Measurements from ENCODE around the gene TTC5. TPM values are rescaled to one million over a fixed set of nuclear protein-coding genes. Genes with fewer than 3 reads are reported as not detected.

The TTC5 gene
- total and polyA plus RNA-seq, 2 donors (not counting 3 experiments of a cell fraction or from before 2014, with no cell fraction given) = 10.9 to 22.9 TPM

DNA sequence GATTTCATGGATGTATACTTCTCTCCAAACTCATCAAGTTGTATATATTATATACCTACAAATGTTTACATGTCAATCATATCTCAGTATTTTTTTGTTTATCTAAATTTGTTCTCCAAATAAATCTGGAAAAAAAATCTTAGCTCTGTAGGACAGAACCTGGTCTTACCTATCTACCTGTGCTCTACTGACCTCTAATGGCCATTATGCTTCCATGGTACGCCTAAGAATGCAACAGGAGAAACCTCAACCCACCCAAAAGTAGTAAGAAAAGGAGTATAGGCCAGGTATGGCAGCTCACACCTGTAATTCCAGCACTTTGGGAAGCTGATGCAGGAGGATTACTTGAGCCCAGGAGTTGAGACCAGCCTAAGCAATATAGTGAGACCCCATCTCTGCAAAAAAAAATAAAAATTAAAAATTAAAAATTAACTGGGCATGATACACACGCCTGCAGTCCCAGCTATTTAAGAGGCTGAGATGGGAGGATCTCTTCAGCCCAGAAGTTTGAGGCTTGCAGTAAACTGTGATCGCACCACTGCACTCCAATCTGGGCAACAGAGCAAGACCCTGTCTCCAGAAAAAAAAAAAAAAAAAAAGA, 58.0 kb downstream of the TTC5 start:
- no peak overlapping the region for H2AFZ ChIP-seq (ENCODE audit: low read depth, low read length)
- no peak for FAIRE-seq
- no peak overlapping the region for H3K4me3 ChIP-seq (replicated peaks in 1 of 3; ENCODE audit: insufficient read depth in 1 of 3, low read depth in 1 of 3, low read length in 3 of 3)
- no peak overlapping the region for H3K4me2 ChIP-seq (ENCODE audit: insufficient read depth, low read length)
- POLR2A ChIA-PET = no interaction called here
- peaks cover 2% of the 10 kb centered on the region for H3K9me3 ChIP-seq (replicated peaks; ENCODE audit: control insufficient read depth, insufficient read depth, low read length)
- CTCF ChIA-PET = no interaction called here
- intact Hi-C loops (cut with micrococcal nuclease) (no loop called here), dilution Hi-C loops (cut with MboI; ENCODE audit: extremely low pct_ligation_motif_present, low sequenced_read_pairs) (no loop called here)
- no TSS peak for BruUV-seq (replicated peaks)
- H3K79me2 ChIP-seq (ENCODE audit: control insufficient read depth, insufficient read depth, low read length) = no peaks in the 10 kb centered on the region
- no peak overlapping the region for H3K9ac ChIP-seq (replicated peaks; ENCODE audit: extremely low read depth, insufficient read depth, low read length)
- DNase-seq (ENCODE audit: low read depth, low spot score) = no peak
- H3K9me1 ChIP-seq (replicated peaks; ENCODE audit: control insufficient read depth, extremely low read depth, insufficient read depth, low read length) = no peaks in the 10 kb centered on the region
- H3K27ac ChIP-seq (ENCODE audit: insufficient read depth, low read depth, low read length) = no peak overlapping the region
- no peaks in the 10 kb centered on the region for H3K4me1 ChIP-seq (ENCODE audit: control insufficient read depth, extremely low read depth, insufficient read depth, low read length)
- no peaks in the 10 kb centered on the region for H4K20me1 ChIP-seq (replicated peaks; ENCODE audit: control insufficient read depth, extremely low read depth, insufficient read depth, low read length)
- TF ChIP-seq FOS (IDR thresholded peaks at IDR 0.05; ENCODE audit: borderline replicate concordance, insufficient read depth, low read length) = no peak
- TF ChIP-seq, protein P1, sequence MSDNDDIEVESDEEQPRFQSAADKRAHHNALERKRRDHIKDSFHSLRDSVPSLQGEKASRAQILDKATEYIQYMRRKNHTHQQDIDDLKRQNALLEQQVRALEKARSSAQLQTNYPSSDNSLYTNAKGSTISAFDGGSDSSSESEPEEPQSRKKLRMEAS (IDR thresholded peaks at IDR 0.05; ENCODE audit: insufficient read depth, insufficient read length) = no peak
- no peak for TF ChIP-seq POLR2A (IDR thresholded peaks at IDR 0.05; ENCODE audit: low read depth, low read length)
- no peak for TF ChIP-seq POLR2AphosphoS5 (IDR thresholded peaks at IDR 0.05; ENCODE audit: insufficient read depth, low read depth, low read length)
- no peak for TF ChIP-seq MYC (IDR thresholded peaks at IDR 0.05; ENCODE audit: low read depth, low read length)
- TF ChIP-seq JUN (IDR thresholded peaks at IDR 0.05; ENCODE audit: borderline replicate concordance, insufficient read depth, insufficient read length, low read depth) = no peak
- TF ChIP-seq EZH2 (IDR thresholded peaks at IDR 0.05; ENCODE audit: borderline replicate concordance, low read depth, low read length, severe bottlenecking) = no peak
- TF ChIP-seq GATA2 (IDR thresholded peaks at IDR 0.05; ENCODE audit: insufficient read depth, insufficient read length, low read depth, low read length) = no peak
- TF ChIP-seq, protein P2, sequence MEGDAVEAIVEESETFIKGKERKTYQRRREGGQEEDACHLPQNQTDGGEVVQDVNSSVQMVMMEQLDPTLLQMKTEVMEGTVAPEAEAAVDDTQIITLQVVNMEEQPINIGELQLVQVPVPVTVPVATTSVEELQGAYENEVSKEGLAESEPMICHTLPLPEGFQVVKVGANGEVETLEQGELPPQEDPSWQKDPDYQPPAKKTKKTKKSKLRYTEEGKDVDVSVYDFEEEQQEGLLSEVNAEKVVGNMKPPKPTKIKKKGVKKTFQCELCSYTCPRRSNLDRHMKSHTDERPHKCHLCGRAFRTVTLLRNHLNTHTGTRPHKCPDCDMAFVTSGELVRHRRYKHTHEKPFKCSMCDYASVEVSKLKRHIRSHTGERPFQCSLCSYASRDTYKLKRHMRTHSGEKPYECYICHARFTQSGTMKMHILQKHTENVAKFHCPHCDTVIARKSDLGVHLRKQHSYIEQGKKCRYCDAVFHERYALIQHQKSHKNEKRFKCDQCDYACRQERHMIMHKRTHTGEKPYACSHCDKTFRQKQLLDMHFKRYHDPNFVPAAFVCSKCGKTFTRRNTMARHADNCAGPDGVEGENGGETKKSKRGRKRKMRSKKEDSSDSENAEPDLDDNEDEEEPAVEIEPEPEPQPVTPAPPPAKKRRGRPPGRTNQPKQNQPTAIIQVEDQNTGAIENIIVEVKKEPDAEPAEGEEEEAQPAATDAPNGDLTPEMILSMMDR (IDR thresholded peaks at IDR 0.05; ENCODE audit: extremely low read depth in 1 of 2, insufficient read depth in 1 of 2, low read depth in 1 of 2, low read length in 2 of 2) = no peak
- H3K27me3 ChIP-seq (ENCODE audit: control insufficient read depth in 2 of 2, insufficient read depth in 2 of 2, low read length in 2 of 2) = no peaks in the 10 kb centered on the region
- H3K36me3 ChIP-seq (ENCODE audit: control insufficient read depth in 2 of 2, extremely low read depth in 1 of 2, insufficient read depth in 2 of 2, low read length in 2 of 2) = no peaks in the 10 kb centered on the region

Small RNA genes lying within 50 kb of the gene (small RNA-seq; reads per million reads assigned to genes)
- gene SNORA79B (ENCODE audit: insufficient read depth, insufficient read length, low read depth, low replicate concordance) (0.88 reads per million), gene SNORD126 (ENCODE audit: insufficient read depth, insufficient read length, low read depth, low replicate concordance) (404 reads per million, percentile 99 among the genes with 10 or more reads in this experiment)

Other genes with a start within 250 kb of the TTC5 start
- gene OR4L1, start 245.9 kb downstream of the TTC5 start, total RNA-seq = not detected in 2 replicates
- not detected in 2 replicates for gene OR4L1, start 245.9 kb downstream of the TTC5 start, polyA plus RNA-seq
- gene OR4K17, start 195.2 kb downstream of the TTC5 start, total RNA-seq = not detected in 2 replicates
- not detected in 2 replicates for gene OR4K17, start 195.2 kb downstream of the TTC5 start, polyA plus RNA-seq
- gene OR4N5, start 167.1 kb downstream of the TTC5 start, total RNA-seq = not detected in 2 replicates
- not detected in 2 replicates for gene OR4N5, start 167.1 kb downstream of the TTC5 start, polyA plus RNA-seq
- not detected in 2 replicates for gene OR11G2, start 115.1 kb downstream of the TTC5 start, total RNA-seq
- not detected in 2 replicates for gene OR11G2, start 115.1 kb downstream of the TTC5 start, polyA plus RNA-seq
- gene OR11H6, start 82.2 kb downstream of the TTC5 start, total RNA-seq = not detected in 2 replicates
- gene OR11H6, start 82.2 kb downstream of the TTC5 start, polyA plus RNA-seq = not detected in 2 replicates
- not detected in 2 replicates for gene OR11H7, start 77.0 kb downstream of the TTC5 start, total RNA-seq
- gene OR11H7, start 77.0 kb downstream of the TTC5 start, polyA plus RNA-seq = not detected in 2 replicates
- not detected in 2 replicates for gene OR11H4, start 66.7 kb downstream of the TTC5 start, total RNA-seq
- gene OR11H4, start 66.7 kb downstream of the TTC5 start, polyA plus RNA-seq = not detected in 2 replicates
- 35.5 and 38.9 TPM in 2 replicates for gene CCNB1IP1, start 27.3 kb upstream of the TTC5 start, total RNA-seq
- gene CCNB1IP1, start 27.3 kb upstream of the TTC5 start, polyA plus RNA-seq = 31.0 and 32.7 TPM in 2 replicates
- 30.6 and 30.8 TPM in 2 replicates for gene PARP2, start 37.7 kb upstream of the TTC5 start, total RNA-seq
- 12.9 and 15.7 TPM in 2 replicates for gene PARP2, start 37.7 kb upstream of the TTC5 start, polyA plus RNA-seq
- 40.3 and 44.6 TPM in 2 replicates for gene TEP1, start 107.5 kb upstream of the TTC5 start, total RNA-seq
- 18.1 and 19.6 TPM in 2 replicates for gene TEP1, start 107.5 kb upstream of the TTC5 start, polyA plus RNA-seq
- 0.07 TPM in 1 of 2 replicates, not detected in the other for gene KLHL33, start 130.2 kb upstream of the TTC5 start, total RNA-seq
- gene KLHL33, start 130.2 kb upstream of the TTC5 start, polyA plus RNA-seq = not detected in 2 replicates
- 39.1 and 41.8 TPM in 2 replicates for gene OSGEP, start 148.9 kb upstream of the TTC5 start, total RNA-seq
- gene OSGEP, start 148.9 kb upstream of the TTC5 start, polyA plus RNA-seq = 84.5 and 100 TPM in 2 replicates
- 227 and 231 TPM in 2 replicates for gene APEX1, start 149.3 kb upstream of the TTC5 start, total RNA-seq
- gene APEX1, start 149.3 kb upstream of the TTC5 start, polyA plus RNA-seq = 304 and 387 TPM in 2 replicates
- gene PIP4P1, start 155.5 kb upstream of the TTC5 start, total RNA-seq = 28.6 and 33.6 TPM in 2 replicates
- 52.5 and 58.6 TPM in 2 replicates for gene PIP4P1, start 155.5 kb upstream of the TTC5 start, polyA plus RNA-seq
- gene PNP, start 163.5 kb upstream of the TTC5 start, total RNA-seq = 189 and 271 TPM in 2 replicates
- 232 and 245 TPM in 2 replicates for gene PNP, start 163.5 kb upstream of the TTC5 start, polyA plus RNA-seq
- gene RNASE10, start 199.6 kb upstream of the TTC5 start, total RNA-seq = 1.2 and 1.8 TPM in 2 replicates
- gene RNASE10, start 199.6 kb upstream of the TTC5 start, polyA plus RNA-seq = 0.12 TPM in 1 of 2 replicates, not detected in the other

Data from endothelial cell of umbilical vein (primary cell).